HepG2 (cell line): Measurements from ENCODE around the gene RELL2. TPM values are rescaled to one million over a fixed set of nuclear protein-coding genes. Genes with fewer than 3 reads are reported as not detected.

Experiments used
- ATAC-seq: fragments of 200-7000 bp; cut with Tn5 transposase; 3 replicates; pipeline ENCODE4 v1.9.1; 2020; ENCODE audit warnings: mild to moderate bottlenecking, moderate library complexity
- BruUV-seq: library from RNA; stranded (reverse); fragments of 400-500 nt; replicated peaks from 2 replicates; lab custom pipeline; 2021; lab: Mats Ljungman, UMichigan
- CTCF ChIA-PET: fragments of 300-600 bp; formaldehyde crosslinking; extraction: SDS; loops from one replicate; lab custom pipeline; 2021; ENCODE audit warnings: low total read pairs, inconsistent platforms, low intra/inter-chr PET ratio; lab: Yijun Ruan, JAX
- POLR2A ChIA-PET: fragments of 350-600 bp; sonication (Branson Sonifier 250); formaldehyde crosslinking; loops from one replicate; lab custom pipeline; 2020; ENCODE audit warnings: antibody characterized with exemption, inconsistent platforms; lab: Yijun Ruan, JAX
- DNase-seq: peaks from one replicate; pipeline ENCODE4 v3.0.0-alpha.2; 2015; ENCODE audit warnings: low spot score
- FAIRE-seq: peaks from 3 replicates; lab custom pipeline; 2011; peaks lifted over from hg19 to GRCh38; lab: Jason Lieb, UNC
- H2AFZ ChIP-seq: one replicate; pipeline ENCODE4 v1.6.1; 2011; ENCODE audit warnings: low read length, inconsistent platforms
- H3K27ac ChIP-seq: fragments of 300-600 bp; 3 replicates; pipeline ENCODE4 v1.8.0; 2011; ENCODE audit warnings: mixed run types, mild to moderate bottlenecking, mixed read lengths, low read length, inconsistent platforms; ENCODE audit not compliant: insufficient read depth; ENCODE audit errors: extremely low read length
- H3K27me3 ChIP-seq, 2 experiments: fragments of 200-600 bp in 1 of 2; 2 replicates in 1 of 2; 3 replicates in 1 of 2; pipeline versions ENCODE4 v1.6.0 to v1.8.0; 2011; ENCODE audit warnings: low read length in 2 of 2, mild to moderate bottlenecking in 2 of 2, moderate library complexity in 2 of 2, inconsistent platforms in 1 of 2; ENCODE audit not compliant: insufficient read depth in 2 of 2, control insufficient read depth in 1 of 2
- H3K36me3 ChIP-seq, 2 experiments: fragments of 200-600 bp in 1 of 2; replicated peaks in 1 of 2; 2 replicates in 1 of 2; 3 replicates in 1 of 2; pipeline versions ENCODE4 v1.5.1 to v1.8.0; 2011; ENCODE audit warnings: low read length in 2 of 2, inconsistent platforms in 1 of 2; ENCODE audit not compliant: insufficient read depth in 2 of 2, control insufficient read depth in 1 of 2
- H3K4me1 ChIP-seq: 2 replicates; pipeline ENCODE4 v1.5.1; 2012; ENCODE audit warnings: low read length, inconsistent platforms; ENCODE audit not compliant: insufficient read depth
- H3K4me2 ChIP-seq: 2 replicates; pipeline ENCODE4 v1.6.0; 2011; ENCODE audit warnings: low read depth, low read length, inconsistent platforms
- H3K4me3 ChIP-seq, 3 experiments: fragments of 200-600 bp in 1 of 3; sonication (generic), shearing (Covaris generic) in 1 of 3; replicated peaks in 1 of 3; 2 replicates each; pipeline ENCODE4 v1.5.1; 2011 to 2016; ENCODE audit warnings: low read length in 3 of 3, inconsistent platforms in 2 of 3, low read depth in 2 of 3, mild to moderate bottlenecking in 2 of 3, control low read depth in 1 of 3, mixed read lengths in 1 of 3; ENCODE audit not compliant: insufficient read depth in 1 of 3
- H3K79me2 ChIP-seq: one replicate; pipeline ENCODE4 v1.6.1; 2011; ENCODE audit warnings: low read length, inconsistent platforms; ENCODE audit not compliant: insufficient read depth
- H3K9ac ChIP-seq: 2 replicates; pipeline ENCODE4 v1.6.0; 2011; ENCODE audit warnings: mild to moderate bottlenecking, low read depth, low read length, inconsistent platforms; ENCODE audit not compliant: insufficient read depth
- H3K9me3 ChIP-seq: 2 replicates; pipeline ENCODE4 v1.5.1; 2012; ENCODE audit warnings: mild to moderate bottlenecking, low read length
- H4K20me1 ChIP-seq: 2 replicates; pipeline ENCODE4 v1.6.0; 2011; ENCODE audit warnings: inconsistent platforms, mild to moderate bottlenecking, low read length, moderate library complexity; ENCODE audit not compliant: insufficient read depth
- CEBPZ ChIP-seq: IDR thresholded peaks from 2 replicates; pipeline ENCODE4 v1.6.1; 2012; ENCODE audit warnings: low read length, improper control_type of control experiment
- CREB1 ChIP-seq, 2 experiments: fragments of 450-650 bp in 1 of 2; IDR thresholded peaks; 2 replicates each; pipeline ENCODE4 v1.6.1; 2016 to 2017; ENCODE audit warnings: control low read depth in 1 of 2, mild to moderate bottlenecking in 1 of 2, missing compliant biosample characterization in 1 of 2, missing genetic modification characterization in 1 of 2
- EP300 ChIP-seq, 3 experiments: sonication (generic) in 1 of 3; formaldehyde crosslinking in 1 of 3; IDR thresholded peaks; 2 replicates each; pipeline versions ENCODE4 v1.5.1 to v1.6.1; 2011 to 2020; ENCODE audit warnings: low read depth in 2 of 3, low read length in 2 of 3, borderline replicate concordance in 1 of 3, improper control_type of control experiment in 1 of 3, mild to moderate bottlenecking in 1 of 3, missing genetic modification reagents in 1 of 3, moderate library complexity in 1 of 3
- FOSL2 ChIP-seq: sonication (generic); formaldehyde crosslinking; IDR thresholded peaks from 2 replicates; pipeline ENCODE4 v1.4.0; 2020; ENCODE audit warnings: missing genetic modification reagents
- FOXA3 ChIP-seq: IDR thresholded peaks from 2 replicates; pipeline ENCODE4 v1.6.1; 2016; ENCODE audit warnings: missing genetic modification reagents, missing compliant biosample characterization
- GATAD2A ChIP-seq: IDR thresholded peaks from 2 replicates; pipeline ENCODE4 v1.6.1; 2016
- GLMP ChIP-seq: sonication (generic); formaldehyde crosslinking; IDR thresholded peaks from 2 replicates; pipeline ENCODE4 v1.9.0; 2021; ENCODE audit warnings: missing genetic modification reagents, mild to moderate bottlenecking, borderline replicate concordance
- GPN1 ChIP-seq: sonication (generic); formaldehyde crosslinking; IDR thresholded peaks from 2 replicates; pipeline ENCODE4 v1.5.1; 2020; ENCODE audit warnings: missing genetic modification reagents, borderline replicate concordance
- NFIB ChIP-seq: sonication (generic); formaldehyde crosslinking; IDR thresholded peaks from 2 replicates; pipeline ENCODE4 v1.9.0; 2021; ENCODE audit warnings: missing genetic modification reagents, mild to moderate bottlenecking, borderline replicate concordance
- NR2F1 ChIP-seq, 2 experiments: fragments of 450-650 bp in 1 of 2; formaldehyde crosslinking in 1 of 2; IDR thresholded peaks; 2 replicates each; pipeline versions ENCODE4 v1.5.0 to v1.6.1; 2016 to 2020; ENCODE audit warnings: mild to moderate bottlenecking in 1 of 2, missing compliant biosample characterization in 1 of 2, missing genetic modification reagents in 1 of 2, moderate library complexity in 1 of 2
- RXRA ChIP-seq: sonication (generic); formaldehyde crosslinking; IDR thresholded peaks from 2 replicates; pipeline ENCODE4 v1.5.1; 2020; ENCODE audit warnings: missing genetic modification reagents
- SAP130 ChIP-seq: IDR thresholded peaks from 2 replicates; pipeline ENCODE4 v1.6.1; 2016; ENCODE audit warnings: low read depth
- TEAD2 ChIP-seq: sonication (generic); formaldehyde crosslinking; IDR thresholded peaks from 2 replicates; pipeline ENCODE4 v1.9.0; 2021; ENCODE audit warnings: missing genetic modification reagents
- TRIM24 ChIP-seq: sonication (generic); formaldehyde crosslinking; IDR thresholded peaks from 2 replicates; pipeline ENCODE4 v1.8.0; 2022; ENCODE audit warnings: mild to moderate bottlenecking, missing genetic modification reagents
- ZBTB34 ChIP-seq: sonication (generic); formaldehyde crosslinking; IDR thresholded peaks from 2 replicates; pipeline ENCODE4 v1.8.0; 2022; ENCODE audit warnings: mild to moderate bottlenecking, missing genetic modification reagents
- ZNF143 ChIP-seq: sonication (generic); formaldehyde crosslinking; IDR thresholded peaks from 2 replicates; pipeline ENCODE4 v1.4.0; 2020; ENCODE audit warnings: missing genetic modification reagents
- ZNF367 ChIP-seq: sonication (generic); formaldehyde crosslinking; IDR thresholded peaks from 2 replicates; pipeline ENCODE4 v1.4.0; 2020; ENCODE audit warnings: missing genetic modification reagents, borderline replicate concordance
- ZNF720 ChIP-seq: sonication (generic); formaldehyde crosslinking; IDR thresholded peaks from 2 replicates; pipeline ENCODE4 v1.4.0; 2020; ENCODE audit warnings: missing genetic modification reagents
- ZSCAN25 ChIP-seq: sonication (generic); formaldehyde crosslinking; IDR thresholded peaks from 2 replicates; pipeline ENCODE4 v1.8.0; 2022; ENCODE audit warnings: mild to moderate bottlenecking, missing genetic modification reagents
- WGBS: methylation state at CpG from one replicate; pipeline ENCODE4 v1.1.6; 2017; ENCODE audit warnings: low lambda C conversion rate; 5-methylcytosine and 5-hydroxymethylcytosine counted together
- in situ Hi-C: cut with HindIII; loops from 2 replicates; pipeline ENCODE4 v1.10.0; 2017; ENCODE audit warnings: low pct_unique_long_range_greater_than_20kb; ENCODE audit not compliant: extremely low pct_ligation_motif_present
- intact Hi-C: fragments of 100-400 bp; cut with micrococcal nuclease; formaldehyde crosslinking; loops from one replicate; pipeline ENCODE4 v1.10.0; 2022; ENCODE audit not compliant: unreplicated experiment
- polyA plus RNA-seq, 8 experiments: library from polyadenylated mRNA; depleted of rRNA in 3 of 8; stranded (reverse) in 7 of 8; unstranded in 1 of 8; fragments of >200 nt; fragmentation: Illumina TruSeq in 4 of 8; extraction: Trizol in 4 of 8; gene quantifications; 2 replicates each; pipeline versions ENCODE4 v1.2.1 to v1.2.3, GENCODE V29; 2011 to 2016; ENCODE audit warnings: low read depth in 4 of 8, missing spikeins in 1 of 8, mixed read lengths in 1 of 8; ENCODE audit not compliant: insufficient read depth in 1 of 8
- total RNA-seq, 5 experiments: library from RNA; depleted of rRNA; stranded (reverse); fragments of >200 nt; fragmentation: Illumina TruSeq; extraction: Trizol; gene quantifications; 2 replicates each; pipeline ENCODE4 v1.2.3, GENCODE V29; 2016; ENCODE audit warnings: low read depth in 1 of 5

Gene RELL2
- total and polyA plus RNA-seq, 2 of the 13 experiments (the other 11 are each of a cell fraction or from before 2014, with no cell fraction given), result 6.4 to 8.3 TPM

GRCh38 chr5:141657937-141658545 is 21.2 kb downstream of the RELL2 start:
- WGBS, result 34% methylated on average over 6 of the region's 8 CpGs
- no peak for FAIRE-seq
- TF ChIP-seq TEAD2 (CRISPR knock-in tag) (no peak), GLMP (CRISPR knock-in tag) (no peak), GATAD2A (0 out of 2 replicates have a peak, but pooled peaks have one; percentile 21), FOXA3 (CRISPR knock-in tag) (peak; percentile 17; the same call in 1 of the 2 replicates), RXRA (no peak), FOSL2 (peak; percentile 93), ZSCAN25 (CRISPR knock-in tag) (no peak), NFIB (CRISPR knock-in tag) (no peak), ZNF367 (CRISPR knock-in tag) (no peak), CREB1 (IDR thresholded peaks at IDR 0.05) (peak; percentile 43; the same call in 1 of the 2 replicates), CREB1 (CRISPR knock-in tag; IDR thresholded peaks at IDR 0.05) (no peak), TRIM24 (no peak), ZNF720 (CRISPR knock-in tag) (no peak), EP300 (IDR thresholded peaks at IDR 0.05; ENCODE audit: low read depth in 2 of 2, low read length in 2 of 2) (peak in 1 of 2 experiments; percentile 25; a peak in 1 of 4 replicates), EP300 (CRISPR knock-in tag; IDR thresholded peaks at IDR 0.05; ENCODE audit: borderline replicate concordance) (no peak), NR2F1 (CRISPR knock-in tag; IDR thresholded peaks at IDR 0.05) (0 out of 4 replicates have a peak, but pooled peaks of 1 of the 2 experiments have one; percentile 27), ZBTB34 (CRISPR knock-in tag) (no peak), CEBPZ (no peak), GPN1 (CRISPR knock-in tag) (no peak), SAP130 (peak; percentile 29; the same call in 1 of the 2 replicates), ZNF143 (CRISPR knock-in tag) (no peak)

More at GRCh38 chr5:141657937-141658545, 21.2 kb downstream of the RELL2 start:
- H3K79me2 ChIP-seq, result no peaks in the 10 kb centered on the region
- CTCF ChIA-PET, result no interaction called here
- H3K9ac ChIP-seq, result no peak overlapping the region
- H3K4me3 ChIP-seq, result no peak overlapping the region
- no peak overlapping the region for H3K27ac ChIP-seq
- H3K36me3 ChIP-seq, result no peaks in the 10 kb centered on the region
- in situ Hi-C loops, result no loop called here
- peak; percentile 65 for DNase-seq
- intact Hi-C loops, result no loop called here
- ATAC-seq, result no peak
- POLR2A ChIA-PET, result interaction anchor here (1.0 to 1.2 kb wide), 3 partner anchors 16 to 66 kb away, joined by 3 to 9 read pairs (median 5); partner anchors contain the start of genes HDAC3 and RELL2
- H3K4me2 ChIP-seq, result no peak overlapping the region
- no peaks in the 10 kb centered on the region for H3K4me1 ChIP-seq
- no peaks in the 10 kb centered on the region for H3K9me3 ChIP-seq
- no peaks in the 10 kb centered on the region for H4K20me1 ChIP-seq
- H3K27me3 ChIP-seq, result peaks cover 5 to 13% of the 10 kb centered on the region in 2 experiments; a peak in 3 of 5 replicates
- no TSS peak for BruUV-seq
- no peak overlapping the region for H2AFZ ChIP-seq
